ACC112 (cell line): Measurements from ENCODE around the gene TMPRSS5.
"Not testable (repeated sequence)": the region's sequence is repeated elsewhere in the genome, so short reads cannot be mapped to it uniquely, and the experiment has no call there.

Source experiments
- H2AFZ ChIP-seq: fragments of 200-600 bp; sonication (generic); one replicate; pipeline ENCODE4 v1.6.0; 2017; ENCODE audit warnings: antibody characterized with exemption, low read length; ENCODE audit not compliant: unreplicated experiment
- H3K27ac ChIP-seq: fragments of 200-600 bp; sonication (generic); 2 replicates; pipeline ENCODE4 v1.5.1; 2014; ENCODE audit warnings: low read depth, mild to moderate bottlenecking, antibody characterized with exemption, low read length, moderate library complexity
- H3K27me3 ChIP-seq: fragments of 200-600 bp; sonication (generic); 2 replicates; pipeline ENCODE4 v1.6.1; 2014; ENCODE audit warnings: mild to moderate bottlenecking, antibody characterized with exemption, low read length, moderate library complexity, mixed read lengths; ENCODE audit not compliant: insufficient read depth
- H3K36me3 ChIP-seq: fragments of 200-600 bp; sonication (generic); 2 replicates; pipeline ENCODE4 v1.6.1; 2016; ENCODE audit warnings: mild to moderate bottlenecking, antibody characterized with exemption, low read length, moderate library complexity, mixed read lengths; ENCODE audit not compliant: insufficient read depth
- H3K4me1 ChIP-seq: fragments of 200-600 bp; sonication (generic); one replicate; pipeline ENCODE4 v1.6.1; 2016; ENCODE audit warnings: low read length, mixed read lengths; ENCODE audit not compliant: insufficient read depth, unreplicated experiment, control insufficient read depth
- H3K4me3 ChIP-seq: fragments of 200-600 bp; sonication (generic); 2 replicates; pipeline ENCODE4 v1.5.1; 2014; ENCODE audit warnings: mild to moderate bottlenecking, low read depth, low read length
- H3K79me2 ChIP-seq: fragments of 200-600 bp; sonication (generic); one replicate; pipeline ENCODE4 v1.6.0; 2016; ENCODE audit warnings: low read length; ENCODE audit not compliant: control insufficient read depth, unreplicated experiment, insufficient read depth

The TMPRSS5 gene

DNA sequence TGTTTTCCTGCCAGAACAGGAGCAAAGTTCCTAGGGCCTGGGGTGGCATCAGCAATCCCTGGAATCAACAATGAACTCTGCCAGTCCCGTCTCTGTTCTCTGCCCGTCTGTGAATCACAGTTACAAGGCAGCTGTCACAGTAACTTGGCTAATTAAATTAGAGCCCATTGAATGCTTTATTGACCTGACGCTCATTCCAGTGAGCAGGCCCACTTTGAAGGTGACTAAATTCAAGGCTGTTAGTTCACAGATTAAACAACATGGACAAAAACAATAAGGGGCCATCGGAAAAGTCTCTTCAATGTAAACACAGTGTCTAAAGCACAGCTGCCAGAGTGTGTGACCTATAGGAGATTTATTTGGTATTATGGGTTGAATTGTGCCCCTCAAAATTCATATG is 17.7 kb upstream of the TMPRSS5 start:
- H3K36me3 ChIP-seq: no peaks in the 10 kb centered on the region
- H3K27ac ChIP-seq: no peak overlapping the region
- H3K27me3 ChIP-seq: no peaks in the 10 kb centered on the region
- H2AFZ ChIP-seq: no peak overlapping the region
- no peaks in the 10 kb centered on the region for H3K79me2 ChIP-seq
- H3K4me3 ChIP-seq: no peak overlapping the region
- peaks cover 4% of the 10 kb centered on the region for H3K4me1 ChIP-seq

DNA sequence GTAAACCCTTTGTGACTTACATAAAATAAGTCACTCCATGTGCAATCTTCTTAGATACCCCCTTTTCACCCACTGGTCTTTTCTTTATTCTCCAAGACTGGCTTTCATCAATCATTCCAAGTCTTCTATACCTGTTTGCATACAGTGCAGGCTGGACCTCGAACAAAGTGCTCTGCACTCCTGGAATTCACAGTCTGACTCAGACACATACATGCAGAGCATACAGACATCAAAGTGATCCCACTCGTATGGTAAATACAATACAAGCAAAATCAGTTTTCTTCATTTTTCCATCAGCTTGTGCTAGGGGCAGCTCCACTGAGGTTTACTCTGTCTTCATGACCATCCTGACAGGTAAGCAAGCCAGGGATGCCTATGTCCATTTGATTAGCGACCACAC is 16.8 kb upstream of the TMPRSS5 start:
- Histone ChIP-seq H3K4me3 (no peak overlapping the region), H2AFZ (no peak overlapping the region), H3K27me3 (no peaks in the 10 kb centered on the region), H3K27ac (no peak overlapping the region), H3K79me2 (no peaks in the 10 kb centered on the region), H3K36me3 (no peaks in the 10 kb centered on the region), H3K4me1 (no peaks in the 10 kb centered on the region)

DNA sequence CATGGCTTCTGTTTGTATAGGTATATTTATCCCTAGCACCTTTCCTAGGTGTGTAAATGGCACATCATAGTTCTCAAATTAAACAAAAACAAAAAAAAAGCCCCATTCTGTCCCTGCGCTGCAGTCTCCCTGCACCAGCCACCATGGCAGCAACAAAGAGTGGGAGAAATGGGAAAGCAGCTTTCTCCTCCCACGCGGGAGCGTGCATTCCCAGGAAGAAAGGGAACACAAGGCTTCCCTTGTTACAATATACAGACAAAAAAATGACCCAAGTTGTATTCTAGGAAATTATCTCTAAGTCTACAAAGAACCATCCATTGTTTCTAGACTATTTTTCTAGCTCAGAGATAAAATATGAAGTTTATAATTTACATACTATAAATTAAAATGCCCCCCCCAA is 16.1 kb upstream of the TMPRSS5 start:
- Histone ChIP-seq H3K27me3 (no peaks in the 10 kb centered on the region), H3K27ac (no peak overlapping the region), H3K36me3 (no peaks in the 10 kb centered on the region), H3K4me1 (no peaks in the 10 kb centered on the region), H3K79me2 (no peaks in the 10 kb centered on the region), H3K4me3 (no peak overlapping the region), H2AFZ (no peak overlapping the region)

DNA sequence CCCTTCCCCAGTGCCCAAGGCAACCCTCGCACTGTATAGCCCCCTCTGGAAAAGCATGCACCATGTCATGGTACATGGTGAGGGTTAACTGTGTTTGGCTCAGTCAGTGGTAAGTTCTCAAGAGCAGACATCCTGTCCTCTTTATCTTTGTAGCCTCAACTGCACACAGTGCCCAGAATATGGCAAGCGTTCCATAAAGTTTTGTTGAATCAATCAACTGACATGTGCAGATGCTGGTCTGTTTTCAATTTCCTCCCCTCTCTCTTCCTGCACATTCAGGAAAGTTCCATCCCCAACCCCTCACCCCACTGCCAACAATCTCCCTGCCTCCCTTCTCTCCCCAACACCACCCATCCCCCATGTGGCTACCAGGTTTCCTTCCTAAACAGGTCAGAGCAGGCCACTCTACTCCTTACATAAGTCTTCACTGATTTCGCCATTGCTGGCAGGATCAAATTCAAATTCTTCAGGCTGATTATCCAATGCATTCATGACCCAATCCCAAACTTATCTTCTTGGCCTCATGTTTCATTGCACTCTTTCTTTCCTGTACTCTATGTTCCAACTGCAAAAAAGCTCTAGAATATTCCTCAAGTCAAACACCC is 15.5 kb upstream of the TMPRSS5 start:
- no peak overlapping the region for H3K4me3 ChIP-seq
- no peak overlapping the region for H3K27ac ChIP-seq
- H2AFZ ChIP-seq: no peak overlapping the region
- no peaks in the 10 kb centered on the region for H3K36me3 ChIP-seq
- H3K4me1 ChIP-seq: no peaks in the 10 kb centered on the region
- no peaks in the 10 kb centered on the region for H3K79me2 ChIP-seq
- H3K27me3 ChIP-seq: no peaks in the 10 kb centered on the region

DNA sequence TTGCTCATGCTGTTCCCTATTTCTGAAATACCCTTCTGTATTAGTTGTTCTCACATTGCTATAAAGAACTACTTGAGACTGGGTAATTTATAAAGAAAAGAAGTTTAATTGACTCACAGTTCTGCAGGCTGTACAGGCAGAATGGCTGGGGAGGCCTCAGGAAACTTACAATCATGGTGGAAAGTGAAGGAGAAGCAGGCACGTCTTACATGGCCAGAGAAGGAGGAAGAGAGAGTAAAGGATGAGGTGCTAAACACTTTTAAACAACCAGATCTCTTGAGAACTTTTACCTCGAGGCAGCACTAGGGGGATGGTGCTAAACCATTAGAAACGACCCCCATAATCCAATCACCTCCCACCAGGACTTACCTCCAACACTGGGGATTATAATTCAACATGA is 14.4 kb upstream of the TMPRSS5 start:
- not testable (repeated sequence) for H3K4me3 ChIP-seq, H3K27me3 ChIP-seq, H3K36me3 ChIP-seq, H3K27ac ChIP-seq, H3K79me2 ChIP-seq, H3K4me1 ChIP-seq, H2AFZ ChIP-seq

GRCh38 chr11:113715882-113716625 is 9.9 kb upstream of the TMPRSS5 start:
- no peak overlapping the region for H3K4me3 ChIP-seq
- H2AFZ ChIP-seq: no peak overlapping the region
- no peak overlapping the region for H3K27ac ChIP-seq
- no peaks in the 10 kb centered on the region for H3K36me3 ChIP-seq
- no peaks in the 10 kb centered on the region for H3K4me1 ChIP-seq
- no peaks in the 10 kb centered on the region for H3K27me3 ChIP-seq
- no peaks in the 10 kb centered on the region for H3K79me2 ChIP-seq

- Histone ChIP-seq H3K79me2 (no peaks in the 10 kb centered on the region), H2AFZ (no peak overlapping the region), H3K27ac (no peak overlapping the region), H3K4me3 (no peak overlapping the region), H3K27me3 (no peaks in the 10 kb centered on the region), H3K4me1 (no peaks in the 10 kb centered on the region), H3K36me3 (no peaks in the 10 kb centered on the region)
Measured at GRCh38 chr11:113715273-113715672, 9.2 kb upstream of the TMPRSS5 start.

DNA sequence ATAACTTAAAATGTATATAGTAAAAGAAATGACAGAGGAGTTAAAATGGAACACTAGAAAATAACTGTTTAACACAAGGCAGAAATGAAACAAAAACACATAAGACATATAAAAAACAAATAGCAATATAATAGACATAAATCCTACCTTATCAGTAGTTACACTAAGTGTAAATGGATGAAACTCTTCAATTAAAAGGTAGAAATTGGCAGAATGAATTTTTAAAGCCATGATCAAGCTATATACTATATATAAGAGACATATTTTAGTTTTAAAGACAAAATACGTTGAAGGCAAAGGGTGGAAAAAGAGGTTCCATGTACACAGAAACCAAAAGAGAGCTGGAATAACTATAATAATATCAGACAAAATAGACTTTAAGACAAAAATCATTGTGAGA is 4.9 kb upstream of the TMPRSS5 start:
- H3K27me3 ChIP-seq: no peaks in the 10 kb centered on the region
- H2AFZ ChIP-seq: no peak overlapping the region
- no peaks in the 10 kb centered on the region for H3K79me2 ChIP-seq
- H3K27ac ChIP-seq: no peak overlapping the region
- H3K4me1 ChIP-seq: no peaks in the 10 kb centered on the region
- H3K4me3 ChIP-seq: no peak overlapping the region
- H3K36me3 ChIP-seq: no peaks in the 10 kb centered on the region

- H3K27ac ChIP-seq, H3K4me3 ChIP-seq, H3K79me2 ChIP-seq, H3K36me3 ChIP-seq, H3K4me1 ChIP-seq, H3K27me3 ChIP-seq, H2AFZ ChIP-seq: not testable (repeated sequence)
Measured at GRCh38 chr11:113703551-113703950, 2.6 kb downstream of the TMPRSS5 start.

DNA sequence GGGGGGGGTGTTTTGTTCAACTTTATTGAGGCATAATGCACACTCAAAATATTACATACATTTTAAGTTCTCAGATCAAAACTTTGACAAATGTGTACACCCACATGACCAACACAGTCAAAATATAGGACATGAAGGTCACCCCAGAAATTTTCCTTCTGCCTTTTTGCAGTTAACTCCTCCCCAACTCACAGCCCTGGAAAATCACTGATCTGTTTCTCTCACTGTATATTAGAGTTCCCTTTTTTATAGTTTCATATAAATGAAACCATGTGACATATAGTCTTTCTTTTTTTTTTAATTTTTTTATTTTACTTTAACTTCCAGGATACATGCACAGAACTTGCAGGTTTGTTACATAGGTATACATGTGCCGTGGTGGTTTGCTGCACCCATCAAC is 4.6 kb downstream of the TMPRSS5 start:
- Histone ChIP-seq H3K36me3 (no peaks in the 10 kb centered on the region), H3K27ac (no peak overlapping the region), H3K79me2 (no peaks in the 10 kb centered on the region), H3K4me1 (no peaks in the 10 kb centered on the region), H2AFZ (no peak overlapping the region), H3K27me3 (no peaks in the 10 kb centered on the region), H3K4me3 (no peak overlapping the region)

DNA sequence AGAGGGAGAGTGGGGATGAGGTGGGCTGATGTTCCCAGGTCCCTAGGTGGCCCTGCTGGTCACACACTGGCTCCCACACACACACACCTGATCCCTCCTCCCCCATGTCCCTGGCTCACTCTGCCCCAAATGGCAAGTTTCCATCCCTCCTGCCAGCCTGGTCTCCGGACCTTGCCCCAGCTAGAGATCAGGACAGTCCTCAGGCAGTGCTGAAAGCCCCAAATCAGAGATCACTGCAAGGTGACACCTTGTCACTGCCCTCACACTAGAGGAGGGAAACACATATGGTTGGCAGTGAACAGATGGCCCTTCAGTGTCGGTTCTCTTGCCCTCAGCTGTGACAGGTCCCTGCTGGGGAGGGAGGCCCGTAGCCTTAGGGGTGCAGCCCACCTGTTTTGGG is 7.6 kb downstream of the TMPRSS5 start:
- no peaks in the 10 kb centered on the region for H3K79me2 ChIP-seq
- no peak overlapping the region for H3K27ac ChIP-seq
- H3K36me3 ChIP-seq: no peaks in the 10 kb centered on the region

More for the DNA sequence above, 7.6 kb downstream of the TMPRSS5 start:
- Histone ChIP-seq H2AFZ (no peak overlapping the region), H3K4me3 (no peak overlapping the region), H3K4me1 (no peaks in the 10 kb centered on the region), H3K27me3 (no peaks in the 10 kb centered on the region)
